Glutamatergic neuron (in vitro differentiated cells): Measurements from ENCODE around the gene NFATC2IP. TPM values are rescaled to one million over a fixed set of nuclear protein-coding genes. Genes with fewer than 3 reads are reported as not detected.
A peak's percentile ranks its signal among the peaks of the same experiment; 100 is the strongest.
"Not testable (repeated sequence)": the region's sequence is repeated elsewhere in the genome, so short reads cannot be mapped to it uniquely, and the experiment has no call there.

Experiments
- DNase-seq: peaks from one replicate; pipeline ENCODE4 v3.0.0; 2022
- H3K27ac Mint-ChIP-seq: one replicate; pipeline ENCODE4 v1.8.0; 2020; ENCODE audit warnings: mild to moderate bottlenecking, mixed read lengths, inconsistent platforms; ENCODE audit not compliant: unreplicated experiment
- H3K27me3 Mint-ChIP-seq: one replicate; pipeline ENCODE4 v1.8.0; 2020; ENCODE audit warnings: mild to moderate bottlenecking, moderate library complexity, mixed read lengths, inconsistent platforms; ENCODE audit not compliant: unreplicated experiment
- H3K36me3 Mint-ChIP-seq: one replicate; pipeline ENCODE4 v1.8.0; 2020; ENCODE audit warnings: mild to moderate bottlenecking, mixed read lengths, inconsistent platforms; ENCODE audit not compliant: unreplicated experiment
- H3K4me1 Mint-ChIP-seq: one replicate; pipeline ENCODE4 v1.8.0; 2020; ENCODE audit warnings: mild to moderate bottlenecking, low read depth, mixed read lengths, inconsistent platforms; ENCODE audit not compliant: unreplicated experiment
- H3K4me3 Mint-ChIP-seq: one replicate; pipeline ENCODE4 v1.8.0; 2020; ENCODE audit warnings: mild to moderate bottlenecking, mixed read lengths, inconsistent platforms; ENCODE audit not compliant: unreplicated experiment
- H3K9me3 Mint-ChIP-seq: one replicate; pipeline ENCODE4 v1.8.0; 2020; ENCODE audit warnings: mild to moderate bottlenecking, moderate library complexity, mixed read lengths, inconsistent platforms; ENCODE audit not compliant: unreplicated experiment
- CTCF ChIP-seq: fragments of 200-600 bp; sonication (generic); IDR thresholded peaks from one replicate; pipeline ENCODE4 v1.5.0; 2021; ENCODE audit not compliant: partially characterized antibody, unreplicated experiment
- total RNA-seq: library from RNA; stranded (reverse); fragmentation: NEBNext Ultra II Directional; extraction: Animal tissue kit (Norgen Biotek cat#: 25700); gene quantifications from one replicate; pipeline ENCODE4 v1.2.1, GENCODE V29; 2021; ENCODE audit not compliant: unreplicated experiment

NFATC2IP gene
- total RNA-seq, 1 donor from 2014 or later = 59.6 TPM

- Mint-ChIP-seq H3K36me3 (no peaks in the 10 kb centered on the region), H3K27ac (no peak overlapping the region), H3K4me1 (peaks cover 2% of the 10 kb centered on the region), H3K27me3 (peaks cover 5% of the 10 kb centered on the region), H3K4me3 (no peak overlapping the region), H3K9me3 (peaks cover 3% of the 10 kb centered on the region)
- no peak for TF ChIP-seq CTCF
- no peak for DNase-seq
Observed at GRCh38 chr16:28938721-28939120, 12.0 kb upstream of the NFATC2IP start.

GRCh38 chr16:28939825-28940224 is 10.9 kb upstream of the NFATC2IP start:
- not testable (repeated sequence) for H3K27me3 Mint-ChIP-seq, DNase-seq, H3K36me3 Mint-ChIP-seq, H3K4me3 Mint-ChIP-seq, H3K27ac Mint-ChIP-seq, H3K9me3 Mint-ChIP-seq, H3K4me1 Mint-ChIP-seq

- no peak for DNase-seq
- H3K9me3 Mint-ChIP-seq = peaks cover 2% of the 10 kb centered on the region
- H3K4me1 Mint-ChIP-seq = peaks cover 13% of the 10 kb centered on the region
- peaks cover 5% of the 10 kb centered on the region for H3K27me3 Mint-ChIP-seq
- no peak overlapping the region for H3K4me3 Mint-ChIP-seq
- TF ChIP-seq CTCF = no peak
- no peaks in the 10 kb centered on the region for H3K36me3 Mint-ChIP-seq
- H3K27ac Mint-ChIP-seq = no peak overlapping the region
Observed at GRCh38 chr16:28943281-28943680, 7.5 kb upstream of the NFATC2IP start.

GRCh38 chr16:28946681-28947080 is 4.1 kb upstream of the NFATC2IP start:
- Mint-ChIP-seq H3K36me3 (no peaks in the 10 kb centered on the region), H3K9me3 (peaks cover 8% of the 10 kb centered on the region), H3K27ac (no peak overlapping the region), H3K4me1 (peaks cover 17% of the 10 kb centered on the region), H3K27me3 (peaks cover 6% of the 10 kb centered on the region), H3K4me3 (no peak overlapping the region)
- no peak for TF ChIP-seq CTCF
- no peak for DNase-seq

- no peak for TF ChIP-seq CTCF
- Mint-ChIP-seq H3K36me3 (peaks cover 3% of the 10 kb centered on the region), H3K27ac (peak overlapping the region; percentile 90), H3K27me3 (peaks cover 5% of the 10 kb centered on the region), H3K9me3 (peaks cover 8% of the 10 kb centered on the region), H3K4me3 (peak overlapping the region; percentile 99), H3K4me1 (peaks cover 12% of the 10 kb centered on the region)
- DNase-seq = peak; percentile 47
Observed at GRCh38 chr16:28951410-28951943, 740 bp downstream of the NFATC2IP start.
